SK-N-SH (cell line): Measurements from ENCODE around the gene NEGR1.

Experiments used
- CTCF ChIP-seq: fragments of 200-600 bp; sonication (generic); IDR thresholded peaks from 2 replicates; pipeline ENCODE4 v1.6.1; 2017; ENCODE audit warnings: antibody characterized with exemption, mild to moderate bottlenecking, moderate library complexity
- PBX3 ChIP-seq: IDR thresholded peaks from 2 replicates; pipeline ENCODE4; 2012
- POLR2AphosphoS5 ChIP-seq: IDR thresholded peaks from 2 replicates; pipeline ENCODE4 v1.6.1; 2012; ENCODE audit warnings: low read depth, low read length
- REST ChIP-seq: IDR thresholded peaks from 2 replicates; pipeline ENCODE4 v1.6.1; 2012; ENCODE audit warnings: mild to moderate bottlenecking, low read depth, low read length, moderate library complexity
- SMC3 ChIP-seq: IDR thresholded peaks from 2 replicates; pipeline ENCODE4 v1.6.1; 2012; ENCODE audit warnings: low read depth, low read length, improper control_type of control experiment
- TCF12 ChIP-seq: IDR thresholded peaks from 2 replicates; pipeline ENCODE4 v1.4.0; 2012
- YY1 ChIP-seq: IDR thresholded peaks from 2 replicates; pipeline ENCODE4 v1.4.0; 2012; ENCODE audit warnings: low read depth, mild to moderate bottlenecking

- TF ChIP-seq POLR2AphosphoS5 (no peak), CTCF (peak; percentile 48), PBX3 (no peak), REST (no peak), TCF12 (no peak), SMC3 (peak; percentile 32; the same call in 1 of the 2 replicates), YY1 (no peak)
Measured at GRCh38 chr1:71587961-71588360, 694.4 kb downstream of the NEGR1 start.
